ENCODE measurements around the gene SF3B1.

The SF3B1 gene

GRCh38 chr2:197453123-197453913, 18.5 kb upstream of the SF3B1 start, which contains the start of gene COQ10B:
TSS of gene COQ10B (plus strand) at chr2:197453552. CDS start at chr2:197453561, 9 bp downstream.
- peak; percentile 79 for TF ChIP-seq FOXP2 (optimal IDR thresholded peaks at IDR 0.05; ENCODE audit: borderline replicate concordance, extremely low read depth, extremely low read length, insufficient read depth)
- TF ChIP-seq REST (IDR thresholded peaks at IDR 0.05; ENCODE audit: insufficient read depth in 1 of 2, low read depth in 2 of 2, low read length in 2 of 2): no peak
- TF ChIP-seq POLR2AphosphoS5 (IDR thresholded peaks at IDR 0.05; ENCODE audit: low read depth, low read length): peak; percentile 80
- no peak for TF ChIP-seq TAF1 (IDR thresholded peaks at IDR 0.05; ENCODE audit: borderline replicate concordance, insufficient read depth, low read length)
- TF ChIP-seq SIN3A (IDR thresholded peaks at IDR 0.05; ENCODE audit: borderline replicate concordance, insufficient read depth, low read length): peak; percentile 27; the same call in 1 of the 2 replicates

- TF ChIP-seq TAF1 (IDR thresholded peaks at IDR 0.05; ENCODE audit: borderline replicate concordance, insufficient read depth, low read length): no peak
- TF ChIP-seq POLR2AphosphoS5 (IDR thresholded peaks at IDR 0.05; ENCODE audit: low read depth, low read length): no peak
- TF ChIP-seq SIN3A (IDR thresholded peaks at IDR 0.05; ENCODE audit: borderline replicate concordance, insufficient read depth, low read length): no peak
- no peak for TF ChIP-seq REST (IDR thresholded peaks at IDR 0.05; ENCODE audit: insufficient read depth in 1 of 2, low read depth in 2 of 2, low read length in 2 of 2)
- no peak for TF ChIP-seq FOXP2 (optimal IDR thresholded peaks at IDR 0.05; ENCODE audit: borderline replicate concordance, extremely low read depth, extremely low read length, insufficient read depth)
Observed at GRCh38 chr2:197452754-197453122, 17.9 kb upstream of the SF3B1 start.

- TF ChIP-seq FOXP2 (optimal IDR thresholded peaks at IDR 0.05; ENCODE audit: borderline replicate concordance, extremely low read depth, extremely low read length, insufficient read depth): no peak
Observed at GRCh38 chr2:197450465-197450864, 15.6 kb upstream of the SF3B1 start.

GRCh38 chr2:197446844-197447243, 12.0 kb upstream of the SF3B1 start:
- TF ChIP-seq FOXP2 (optimal IDR thresholded peaks at IDR 0.05; ENCODE audit: borderline replicate concordance, extremely low read depth, extremely low read length, insufficient read depth) (no peak), POLR2AphosphoS5 (IDR thresholded peaks at IDR 0.05; ENCODE audit: low read depth, low read length) (no peak), TAF1 (IDR thresholded peaks at IDR 0.05; ENCODE audit: borderline replicate concordance, insufficient read depth, low read length) (no peak), REST (IDR thresholded peaks at IDR 0.05; ENCODE audit: insufficient read depth in 1 of 2, low read depth in 2 of 2, low read length in 2 of 2) (no peak), SIN3A (IDR thresholded peaks at IDR 0.05; ENCODE audit: borderline replicate concordance, insufficient read depth, low read length) (no peak)

- TF ChIP-seq TAF1 (IDR thresholded peaks at IDR 0.05; ENCODE audit: borderline replicate concordance, insufficient read depth, low read length) (no peak), FOXP2 (optimal IDR thresholded peaks at IDR 0.05; ENCODE audit: borderline replicate concordance, extremely low read depth, extremely low read length, insufficient read depth) (no peak), SIN3A (IDR thresholded peaks at IDR 0.05; ENCODE audit: borderline replicate concordance, insufficient read depth, low read length) (no peak), REST (IDR thresholded peaks at IDR 0.05; ENCODE audit: insufficient read depth in 1 of 2, low read depth in 2 of 2, low read length in 2 of 2) (no peak), POLR2AphosphoS5 (IDR thresholded peaks at IDR 0.05; ENCODE audit: low read depth, low read length) (no peak)
Observed at GRCh38 chr2:197445746-197446145, 10.9 kb upstream of the SF3B1 start.
